Eye (tissue), 1 donor: ENCODE results near the gene STRN.
"Not testable (repeated sequence)": the region's sequence is repeated elsewhere in the genome, so short reads cannot be mapped to it uniquely, and the experiment has no call there.

Experiments
- DNase-seq: peaks from one replicate; pipeline ENCODE4 v3.0.0-alpha.2; 2015

Gene STRN

GRCh38 chr2:36963734-36964133 is 2.6 kb downstream of the STRN start:
- DNase-seq = no peak

- DNase-seq = no peak
Observed at GRCh38 chr2:36963106-36963505, 3.2 kb downstream of the STRN start.

GRCh38 chr2:36960773-36961172 is 5.6 kb downstream of the STRN start:
- DNase-seq = no peak

- DNase-seq = no peak
Observed at GRCh38 chr2:36960005-36960675, 6.2 kb downstream of the STRN start.

- no peak for DNase-seq
Observed at GRCh38 chr2:36954977-36955607, 11.2 kb downstream of the STRN start.

- DNase-seq = no peak
Observed at GRCh38 chr2:36952748-36953197, 13.6 kb downstream of the STRN start.

GRCh38 chr2:36951574-36951973 is 14.8 kb downstream of the STRN start:
- DNase-seq = no peak

- DNase-seq = peak; percentile 41
Observed at GRCh38 chr2:36951027-36951518, 15.3 kb downstream of the STRN start.

- DNase-seq = no peak
Observed at GRCh38 chr2:36949845-36950244, 16.5 kb downstream of the STRN start.

- DNase-seq = not testable (repeated sequence)
Observed at GRCh38 chr2:36945240-36945639, 21.1 kb downstream of the STRN start.

GRCh38 chr2:36941867-36942266 is 24.5 kb downstream of the STRN start:
- DNase-seq = no peak

- DNase-seq = not testable (repeated sequence)
Observed at GRCh38 chr2:36936526-36936925, 29.8 kb downstream of the STRN start.

GRCh38 chr2:36931688-36932087 is 34.6 kb downstream of the STRN start:
- not testable (repeated sequence) for DNase-seq

GRCh38 chr2:36930787-36931410 is 35.4 kb downstream of the STRN start:
- DNase-seq = peak; percentile 10

- DNase-seq = not testable (repeated sequence)
Observed at GRCh38 chr2:36926175-36927132, 39.9 kb downstream of the STRN start.

- not testable (repeated sequence) for DNase-seq
Observed at GRCh38 chr2:36922629-36923028, 43.7 kb downstream of the STRN start.

GRCh38 chr2:36921984-36922383 is 44.4 kb downstream of the STRN start:
- DNase-seq = no peak

- no peak for DNase-seq
Observed at GRCh38 chr2:36919041-36919837, 47.1 kb downstream of the STRN start.

GRCh38 chr2:36918307-36918706 is 48.0 kb downstream of the STRN start:
- no peak for DNase-seq

GRCh38 chr2:36915627-36916026 is 50.7 kb downstream of the STRN start:
- no peak for DNase-seq

- no peak for DNase-seq
Observed at GRCh38 chr2:36912695-36913094, 53.6 kb downstream of the STRN start.

- DNase-seq = no peak
Observed at GRCh38 chr2:36911012-36911411, 55.3 kb downstream of the STRN start.
